Activated B cell treated with CpG ODN at 0.5 μM for 24 hours (primary cell): ENCODE measurements around the gene TNNI2. TPM values are rescaled to one million over a fixed set of nuclear protein-coding genes. Genes with fewer than 3 reads are reported as not detected.
A peak's percentile ranks its signal among the peaks of the same experiment; 100 is the strongest.

Experiments
- ATAC-seq: fragments of 200-7000 bp; cut with Tn5 transposase; one replicate; pipeline ENCODE4 v1.10.0; 2021; ENCODE audit warnings: low read depth, mild to moderate bottlenecking, moderate library complexity
- CTCF ChIA-PET: fragments of 350-600 bp; sonication (Branson Sonifier 250); formaldehyde crosslinking; loops from one replicate; lab custom pipeline; 2021; ENCODE audit warnings: antibody characterized with exemption; lab: Charles Lee
- POLR2A ChIA-PET: fragments of 350-600 bp; sonication (Branson Sonifier 250); formaldehyde crosslinking; loops from one replicate; lab custom pipeline; 2021; ENCODE audit warnings: antibody characterized with exemption; lab: Charles Lee
- DNase-seq: peaks from one replicate; pipeline ENCODE4 v3.0.0; 2022
- H3K27ac Mint-ChIP-seq: one replicate; pipeline ENCODE4 v1.8.0; 2020; ENCODE audit warnings: mixed read lengths
- H3K27me3 Mint-ChIP-seq: one replicate; pipeline ENCODE4 v1.8.0; 2021; ENCODE audit warnings: mixed read lengths
- H3K36me3 Mint-ChIP-seq: one replicate; pipeline ENCODE4 v1.8.0; 2021; ENCODE audit warnings: low read depth, mixed read lengths
- H3K4me1 Mint-ChIP-seq: one replicate; pipeline ENCODE4 v1.8.0; 2021; ENCODE audit warnings: mixed read lengths
- H3K4me3 Mint-ChIP-seq: one replicate; pipeline ENCODE4 v1.8.0; 2020; ENCODE audit warnings: mild to moderate bottlenecking, mixed read lengths
- H3K9me3 Mint-ChIP-seq: one replicate; pipeline ENCODE4 v1.8.0; 2020; ENCODE audit warnings: mixed read lengths
- intact Hi-C: fragments of 100-400 bp; cut with micrococcal nuclease; formaldehyde crosslinking; loops from one replicate; pipeline ENCODE4 v1.15.1; 2024
- total RNA-seq: library from RNA; stranded (reverse); gene quantifications from 2 replicates; pipeline ENCODE4 v1.2.3, GENCODE V29; 2022
- TF ChIP-seq, protein P1 (sequence below): fragments of 200-600 bp; IDR thresholded peaks from one replicate; pipeline ENCODE4 v1.8.0; 2022; ENCODE audit warnings: antibody characterized with exemption, mild to moderate bottlenecking

TNNI2 gene
- total RNA-seq, 1 donor from 2014 or later: 1.0 TPM

DNA sequence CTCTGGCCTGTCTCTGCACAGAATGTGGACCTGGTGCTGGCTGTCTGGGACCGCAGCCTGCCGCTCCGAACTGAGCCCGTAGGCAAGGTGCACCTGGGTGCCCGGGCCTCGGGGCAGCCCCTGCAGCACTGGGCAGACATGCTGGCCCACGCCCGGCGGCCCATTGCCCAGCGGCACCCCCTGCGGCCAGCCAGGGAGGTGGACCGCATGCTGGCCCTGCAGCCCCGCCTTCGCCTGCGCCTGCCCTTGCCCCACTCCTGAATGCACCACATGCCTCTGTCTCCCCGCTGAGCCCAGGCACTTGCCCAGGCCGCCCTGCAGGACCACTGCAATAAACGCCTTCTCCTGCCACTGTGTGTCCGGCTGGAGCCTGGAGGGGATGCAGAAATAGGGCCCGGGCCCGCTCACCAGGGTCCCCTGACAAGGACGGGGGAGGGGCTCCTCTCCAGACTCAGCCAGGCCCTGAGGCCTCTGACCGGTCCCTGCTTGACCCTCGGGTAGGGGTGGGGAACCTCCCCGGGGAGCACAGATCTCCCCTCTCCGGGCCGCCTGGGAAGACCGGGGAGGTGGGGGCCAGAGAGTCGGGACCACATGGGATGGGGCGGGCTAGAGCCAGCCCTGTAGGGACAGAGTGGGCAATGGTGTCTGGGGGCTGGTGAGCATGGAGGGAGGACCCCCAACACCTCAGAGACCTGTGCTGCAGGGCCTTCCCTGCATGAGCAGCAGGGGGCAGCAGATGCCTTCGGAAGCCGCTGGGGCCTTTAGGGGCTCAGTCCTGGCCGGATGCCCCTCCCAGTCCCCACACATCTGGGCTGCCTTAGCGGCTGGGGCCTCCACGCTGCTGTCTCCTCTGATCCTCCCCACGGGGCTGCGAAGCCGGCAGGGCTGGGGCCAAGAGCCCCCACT is 1.4 kb upstream of the TNNI2 start:
- no peaks in the 10 kb centered on the region for H3K9me3 Mint-ChIP-seq
- H3K36me3 Mint-ChIP-seq: no peaks in the 10 kb centered on the region
- H3K4me3 Mint-ChIP-seq: no peak overlapping the region
- POLR2A ChIA-PET: no interaction called here
- H3K4me1 Mint-ChIP-seq: peaks cover 29% of the 10 kb centered on the region
- CTCF ChIA-PET: interaction anchor here (1.3 to 1.7 kb wide), 4 partner anchors 45 to 314 kb away, joined by 5 to 10 read pairs (median 7); no protein-coding TSS in a partner anchor
- TF ChIP-seq, protein P1, sequence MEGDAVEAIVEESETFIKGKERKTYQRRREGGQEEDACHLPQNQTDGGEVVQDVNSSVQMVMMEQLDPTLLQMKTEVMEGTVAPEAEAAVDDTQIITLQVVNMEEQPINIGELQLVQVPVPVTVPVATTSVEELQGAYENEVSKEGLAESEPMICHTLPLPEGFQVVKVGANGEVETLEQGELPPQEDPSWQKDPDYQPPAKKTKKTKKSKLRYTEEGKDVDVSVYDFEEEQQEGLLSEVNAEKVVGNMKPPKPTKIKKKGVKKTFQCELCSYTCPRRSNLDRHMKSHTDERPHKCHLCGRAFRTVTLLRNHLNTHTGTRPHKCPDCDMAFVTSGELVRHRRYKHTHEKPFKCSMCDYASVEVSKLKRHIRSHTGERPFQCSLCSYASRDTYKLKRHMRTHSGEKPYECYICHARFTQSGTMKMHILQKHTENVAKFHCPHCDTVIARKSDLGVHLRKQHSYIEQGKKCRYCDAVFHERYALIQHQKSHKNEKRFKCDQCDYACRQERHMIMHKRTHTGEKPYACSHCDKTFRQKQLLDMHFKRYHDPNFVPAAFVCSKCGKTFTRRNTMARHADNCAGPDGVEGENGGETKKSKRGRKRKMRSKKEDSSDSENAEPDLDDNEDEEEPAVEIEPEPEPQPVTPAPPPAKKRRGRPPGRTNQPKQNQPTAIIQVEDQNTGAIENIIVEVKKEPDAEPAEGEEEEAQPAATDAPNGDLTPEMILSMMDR: peak; percentile 83
- no peak overlapping the region for H3K27ac Mint-ChIP-seq
- peaks cover 3% of the 10 kb centered on the region for H3K27me3 Mint-ChIP-seq
- intact Hi-C loops: loop anchor here (1.0 kb wide), 3 partner anchors 45 to 314 kb away; no protein-coding TSS in a partner anchor
- peak; percentile 76 for DNase-seq
- peak; percentile 80 for ATAC-seq

DNA sequence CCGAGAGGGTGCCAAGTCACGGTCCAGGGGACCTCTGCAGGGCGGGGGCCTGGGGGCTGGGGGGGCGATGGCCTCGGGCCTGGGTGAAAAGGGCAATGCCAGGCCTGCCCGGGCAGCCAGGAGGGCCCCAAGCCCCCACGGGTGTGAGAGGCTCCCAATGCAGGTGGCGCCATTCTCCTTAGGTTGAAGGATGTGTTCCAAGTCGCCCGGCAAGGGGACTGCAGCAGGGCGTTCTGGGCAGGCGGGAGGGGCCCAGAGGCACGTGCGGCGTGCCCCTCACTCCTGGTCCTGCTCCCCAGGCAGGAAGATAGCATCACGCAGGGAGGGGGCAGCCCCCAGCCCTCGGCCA is 730 bp upstream of the TNNI2 start:
- H3K4me3 Mint-ChIP-seq: no peak overlapping the region
- TF ChIP-seq, protein P1: peak; percentile 5
- POLR2A ChIA-PET: interaction anchor here (1.1 to 1.6 kb wide), 2 partner anchors 13 to 110 kb away, joined by 3 to 25 read pairs; no protein-coding TSS in a partner anchor
- no peak for ATAC-seq
- peaks cover 2% of the 10 kb centered on the region for H3K27me3 Mint-ChIP-seq
- CTCF ChIA-PET: interaction anchor here (2.4 kb wide), 1 partner anchor 314 kb away, joined by 11 read pairs; no protein-coding TSS in a partner anchor
- no peak overlapping the region for H3K27ac Mint-ChIP-seq
- no peak for DNase-seq
- intact Hi-C loops: no loop called here
- H3K36me3 Mint-ChIP-seq: no peaks in the 10 kb centered on the region
- H3K9me3 Mint-ChIP-seq: no peaks in the 10 kb centered on the region
- peaks cover 31% of the 10 kb centered on the region for H3K4me1 Mint-ChIP-seq

DNA sequence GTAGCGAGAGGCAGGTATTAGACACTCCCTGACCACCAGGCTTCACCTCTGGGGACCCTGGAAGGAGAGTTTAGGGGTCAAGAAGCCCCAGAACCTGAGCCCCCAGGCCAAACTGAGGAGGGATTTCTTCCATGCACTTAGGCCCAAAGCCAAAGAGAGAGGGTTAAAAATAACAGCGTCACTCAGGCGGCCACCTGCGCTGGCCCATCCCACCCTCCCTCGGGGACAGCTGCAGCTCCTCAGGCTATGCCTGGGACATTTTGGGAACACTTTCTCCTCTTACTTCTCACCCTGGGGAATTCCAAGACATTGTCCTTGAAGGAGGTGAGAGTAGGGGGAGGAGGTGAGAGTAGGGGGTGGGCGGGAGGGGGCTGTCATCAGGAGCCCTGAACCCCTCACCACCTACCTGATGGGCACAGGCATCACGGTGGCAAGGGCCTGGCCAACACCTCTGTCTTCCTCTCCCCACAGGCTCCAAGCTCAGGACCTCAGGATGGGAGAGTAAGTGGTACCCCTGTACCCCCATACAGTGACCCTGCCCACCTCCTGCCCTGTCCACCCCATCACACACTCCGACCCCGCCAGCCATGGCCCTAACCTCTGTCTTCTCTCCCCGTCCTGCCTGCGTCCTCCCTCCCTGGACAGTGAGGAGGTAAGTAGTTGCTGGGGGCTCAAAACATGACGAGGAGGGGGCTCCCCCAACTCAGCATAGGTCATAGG is 583 bp downstream of the TNNI2 start:
- H3K4me3 Mint-ChIP-seq: peak overlapping the region; percentile 69
- H3K9me3 Mint-ChIP-seq: no peaks in the 10 kb centered on the region
- intact Hi-C loops: no loop called here
- ChIA-PET CTCF (interaction anchor here (0.9 to 2.4 kb wide), 5 partner anchors 37 to 312 kb away, joined by 3 to 11 read pairs (median 3); no protein-coding TSS in a partner anchor), POLR2A (interaction anchor here (0.6 to 2.9 kb wide), 8 partner anchors 12 to 125 kb away, joined by 3 to 25 read pairs (median 3); no protein-coding TSS in a partner anchor)
- H3K27ac Mint-ChIP-seq: peak overlapping the region; percentile 65
- no peaks in the 10 kb centered on the region for H3K36me3 Mint-ChIP-seq
- DNase-seq: no peak
- H3K27me3 Mint-ChIP-seq: no peaks in the 10 kb centered on the region
- TF ChIP-seq, protein P1: no peak
- peaks cover 45% of the 10 kb centered on the region for H3K4me1 Mint-ChIP-seq
- ATAC-seq: peak; percentile 3

DNA sequence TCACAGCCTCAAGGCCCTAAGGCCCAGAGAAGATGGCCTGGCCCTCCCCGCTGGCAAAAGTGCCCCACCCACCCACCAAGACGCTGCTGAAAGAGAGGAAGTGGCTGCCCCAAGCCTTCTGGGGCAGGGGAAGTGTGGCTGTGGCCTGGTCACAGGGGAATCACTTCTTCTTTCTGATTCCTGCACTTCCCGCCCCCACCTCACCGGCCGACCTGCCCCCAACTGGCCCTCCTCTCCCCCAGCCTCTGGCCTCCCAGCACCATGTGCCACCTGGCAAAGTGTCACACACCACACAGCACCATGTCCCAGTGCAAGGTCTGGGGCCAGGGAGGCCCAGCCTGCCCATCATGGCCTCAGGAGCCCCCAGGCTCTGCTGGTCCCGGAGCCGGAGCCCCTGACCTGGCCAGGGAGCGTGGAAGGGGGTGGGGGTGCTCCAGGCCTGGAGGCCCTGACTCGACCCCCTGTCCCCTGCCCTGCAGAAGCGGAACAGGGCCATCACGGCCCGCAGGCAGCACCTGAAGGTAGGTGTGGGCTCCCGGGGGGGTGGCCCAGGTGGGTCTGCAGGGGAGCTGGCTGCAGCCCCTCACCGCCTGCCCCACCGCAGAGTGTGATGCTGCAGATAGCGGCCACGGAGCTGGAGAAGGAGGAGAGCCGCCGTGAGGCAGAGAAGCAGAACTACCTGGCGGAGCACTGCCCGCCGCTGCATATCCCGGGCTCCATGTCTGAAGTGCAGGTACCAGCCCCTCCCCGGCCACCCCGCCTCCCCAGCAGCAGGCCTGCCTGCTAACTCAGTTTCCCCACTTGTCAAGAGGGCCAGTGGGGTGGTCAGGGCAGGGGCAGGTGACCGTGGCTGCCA is 1.4 kb downstream of the TNNI2 start:
- Mint-ChIP-seq H3K27me3 (no peaks in the 10 kb centered on the region), H3K36me3 (no peaks in the 10 kb centered on the region), H3K4me1 (peaks cover 52% of the 10 kb centered on the region), H3K9me3 (no peaks in the 10 kb centered on the region), H3K4me3 (peak overlapping the region; percentile 69), H3K27ac (peak overlapping the region; percentile 65)
- ATAC-seq (peak; percentile 72), DNase-seq (peak; percentile 50)
- intact Hi-C loops: loop anchor here (1.0 kb wide), 1 partner anchor 12 kb away; no protein-coding TSS in a partner anchor
- TF ChIP-seq, protein P1: no peak
- ChIA-PET POLR2A (interaction anchor here (0.6 to 2.9 kb wide), 9 partner anchors 11 to 531 kb away, joined by 3 to 25 read pairs (median 5); partner anchors contain the start of genes LSP1 and TOLLIP), CTCF (interaction anchor here (0.9 to 2.4 kb wide), 5 partner anchors 12 to 312 kb away, joined by 3 to 11 read pairs (median 3); partner anchors contain the start of gene LSP1)
